Stomach smooth muscle (tissue), 2 donors: Measurements from ENCODE around the gene TMEM62.
A peak's percentile ranks its signal among the peaks of the same experiment; 100 is the strongest.

Experiments used
- H3K27ac ChIP-seq: one replicate; pipeline ENCODE4 v1.7.0; 2013; ENCODE audit warnings: mild to moderate bottlenecking, low read length, inconsistent platforms
- H3K27me3 ChIP-seq, 2 donors: one replicate each; pipeline ENCODE4 v1.7.0; 2013; ENCODE audit warnings: low read length in 2 of 2; ENCODE audit not compliant: insufficient read depth in 2 of 2, control insufficient read depth in 1 of 2
- H3K36me3 ChIP-seq, 2 donors: one replicate each; pipeline ENCODE4 v1.7.0; 2013; ENCODE audit warnings: low read length in 2 of 2; ENCODE audit not compliant: control insufficient read depth in 2 of 2, insufficient read depth in 2 of 2
- H3K4me1 ChIP-seq: one replicate; pipeline ENCODE4 v1.7.0; 2013; ENCODE audit warnings: low read length; ENCODE audit not compliant: control insufficient read depth, insufficient read depth
- H3K4me3 ChIP-seq, 2 donors: one replicate each; pipeline ENCODE4 v1.7.0; 2013; ENCODE audit warnings: low read length in 2 of 2
- H3K9ac ChIP-seq, 2 donors: one replicate each; pipeline ENCODE4 v1.7.0; 2013; ENCODE audit warnings: low read length in 2 of 2, mild to moderate bottlenecking in 1 of 2
- H3K9me3 ChIP-seq, 2 donors: one replicate each; pipeline ENCODE4 v1.7.0; 2013; ENCODE audit warnings: low read length in 2 of 2; ENCODE audit not compliant: control insufficient read depth in 2 of 2
- donor health status: healthy.
- donor health status: Pancreatic carcinoma.

The TMEM62 gene

DNA sequence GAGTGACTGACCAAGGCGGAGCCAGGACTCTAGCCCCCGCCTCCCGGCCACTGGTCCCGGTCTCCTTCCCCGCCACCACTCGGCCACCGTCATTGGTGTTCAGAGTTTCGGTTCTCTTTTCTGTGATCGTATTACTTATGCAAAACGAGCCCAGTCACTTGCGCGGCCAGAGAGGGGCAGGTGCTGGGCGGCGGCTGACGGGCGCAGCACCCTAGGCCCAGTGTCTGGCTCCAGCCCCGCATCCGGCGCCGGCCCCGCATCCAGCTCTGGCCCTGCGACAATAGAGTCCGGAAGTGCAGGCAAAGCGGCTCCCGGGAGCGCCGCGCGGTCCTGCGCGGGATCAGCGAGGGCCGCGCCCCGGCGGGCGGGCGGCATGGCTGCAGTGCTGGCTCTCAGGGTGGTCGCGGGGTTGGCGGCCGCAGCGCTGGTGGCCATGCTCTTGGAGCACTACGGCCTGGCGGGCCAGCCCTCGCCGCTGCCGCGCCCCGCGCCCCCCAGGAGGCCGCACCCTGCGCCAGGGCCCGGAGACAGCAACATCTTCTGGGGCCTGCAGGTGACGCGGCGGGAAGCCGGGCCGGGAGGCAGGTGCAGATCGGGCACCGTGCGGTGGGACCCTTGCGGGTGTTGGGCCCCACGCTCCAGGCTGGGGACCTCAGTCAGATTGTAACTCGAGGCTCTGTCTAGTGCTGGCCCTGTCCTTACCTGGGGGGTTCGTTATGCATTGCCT, at the start of gene TMEM62:
TMEM62 (plus strand) TSS at position 157 of the 727 bp plus-strand sequence; CDS start at position 374, 217 bp downstream.
- peak within 1 kb of the TSS; percentile 91 for H3K27ac ChIP-seq
- H3K4me1 ChIP-seq = peaks cover 8% of the 10 kb centered on the region
- H3K4me3 ChIP-seq = peak within 1 kb of the TSS; percentile 89 to 94
- no peaks in the 10 kb centered on the region for H3K27me3 ChIP-seq
- H3K36me3 ChIP-seq = peaks cover 14 to 17% of the 10 kb centered on the region in 2 donors
- no peaks in the 10 kb centered on the region for H3K9me3 ChIP-seq
- H3K9ac ChIP-seq = peak within 1 kb of the TSS; percentile 95 to 96

DNA sequence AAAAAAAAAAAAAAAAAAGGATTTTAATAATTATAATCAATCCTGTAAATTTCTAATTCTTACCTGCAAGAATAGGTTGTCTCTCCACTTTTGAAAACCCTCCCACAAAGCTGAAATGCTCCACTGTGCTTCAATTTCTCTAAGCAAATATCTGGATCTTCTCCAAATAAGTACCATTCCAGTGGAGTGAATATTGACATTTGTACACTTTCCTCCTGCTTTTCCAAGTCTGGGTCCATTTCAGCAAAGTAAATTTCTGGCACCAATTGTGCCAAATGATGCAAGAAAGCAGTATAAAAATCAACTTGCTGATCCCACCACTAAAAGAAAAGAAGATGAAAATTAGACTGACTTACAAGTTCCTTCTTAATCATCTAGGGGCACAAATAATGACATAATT, 47.5 kb upstream of the TMEM62 start:
- no peak overlapping the region for H3K9ac ChIP-seq
- no peaks in the 10 kb centered on the region for H3K27me3 ChIP-seq
- no peak overlapping the region for H3K27ac ChIP-seq
- H3K4me1 ChIP-seq = no peaks in the 10 kb centered on the region
- peaks cover 4 to 7% of the 10 kb centered on the region in 2 donors for H3K36me3 ChIP-seq
- H3K4me3 ChIP-seq = no peak overlapping the region
- no peaks in the 10 kb centered on the region for H3K9me3 ChIP-seq

DNA sequence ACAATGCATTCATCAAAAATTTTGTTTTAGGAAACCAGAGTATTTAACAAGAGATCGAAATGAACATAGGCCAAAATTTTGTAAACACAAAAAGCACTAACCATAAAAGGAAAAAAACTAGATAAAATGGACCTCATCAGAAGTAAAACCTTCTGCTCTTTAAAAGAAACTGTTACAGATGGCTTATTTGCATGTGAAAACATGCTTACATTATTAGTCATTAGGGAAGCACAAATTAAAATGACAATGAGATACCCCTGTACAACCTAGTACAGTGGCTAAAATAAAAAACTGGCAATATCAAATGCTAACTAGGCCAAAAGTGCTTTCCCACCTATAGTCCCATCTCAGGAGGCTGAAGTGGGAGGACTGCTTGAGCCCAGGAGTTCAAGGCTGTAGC, 46.8 kb upstream of the TMEM62 start:
- Histone ChIP-seq H3K27me3 (no peaks in the 10 kb centered on the region), H3K36me3 (peaks cover 4 to 7% of the 10 kb centered on the region in 2 donors), H3K27ac (no peak overlapping the region), H3K4me3 (no peak overlapping the region), H3K4me1 (no peaks in the 10 kb centered on the region), H3K9me3 (no peaks in the 10 kb centered on the region), H3K9ac (no peak overlapping the region)

DNA sequence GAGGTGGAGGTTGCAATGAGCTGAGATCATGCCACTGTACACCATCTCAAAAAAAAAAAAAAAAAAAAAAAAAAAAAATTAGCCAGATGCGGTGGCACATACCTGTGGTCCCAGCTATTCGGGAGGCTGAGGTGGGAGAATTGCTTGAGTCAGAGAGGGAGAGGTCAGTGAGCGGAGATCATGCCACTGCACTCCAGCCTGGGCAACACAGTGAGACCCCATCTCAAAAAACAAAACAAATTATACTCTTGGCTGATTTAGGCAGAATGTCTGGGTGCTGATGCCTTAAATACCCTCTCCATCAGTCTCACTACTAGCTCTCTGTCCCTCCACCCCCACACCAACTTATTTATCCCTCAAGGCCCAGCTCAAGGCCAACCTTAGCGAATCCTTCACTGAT, 41.5 kb upstream of the TMEM62 start:
- Histone ChIP-seq H3K9me3 (no peaks in the 10 kb centered on the region), H3K9ac (no peak overlapping the region), H3K36me3 (no peaks in the 10 kb centered on the region), H3K4me3 (no peak overlapping the region), H3K4me1 (no peaks in the 10 kb centered on the region), H3K27me3 (no peaks in the 10 kb centered on the region), H3K27ac (no peak overlapping the region)

DNA sequence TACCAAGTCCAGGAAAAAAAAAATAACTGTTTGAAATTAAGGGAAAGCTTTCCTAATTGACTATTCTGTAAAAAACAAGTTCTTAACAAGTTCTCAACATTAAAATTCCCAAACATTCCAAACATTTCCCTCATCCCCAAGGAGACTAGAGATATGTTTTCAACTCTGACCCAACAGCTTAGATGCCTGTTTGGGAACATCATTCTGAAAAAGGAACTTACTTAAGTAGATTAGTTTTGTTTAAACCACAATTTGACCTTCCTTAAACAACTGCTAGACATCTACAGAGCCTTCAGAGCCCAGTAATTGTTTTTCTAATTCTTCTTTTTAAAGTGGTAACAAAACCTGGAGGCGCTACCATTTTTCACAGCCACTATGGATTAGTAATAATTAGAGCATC, 40.4 kb upstream of the TMEM62 start:
- Histone ChIP-seq H3K9me3 (no peaks in the 10 kb centered on the region), H3K36me3 (no peaks in the 10 kb centered on the region), H3K9ac (no peak overlapping the region), H3K4me1 (no peaks in the 10 kb centered on the region), H3K27ac (no peak overlapping the region), H3K4me3 (no peak overlapping the region), H3K27me3 (no peaks in the 10 kb centered on the region)

DNA sequence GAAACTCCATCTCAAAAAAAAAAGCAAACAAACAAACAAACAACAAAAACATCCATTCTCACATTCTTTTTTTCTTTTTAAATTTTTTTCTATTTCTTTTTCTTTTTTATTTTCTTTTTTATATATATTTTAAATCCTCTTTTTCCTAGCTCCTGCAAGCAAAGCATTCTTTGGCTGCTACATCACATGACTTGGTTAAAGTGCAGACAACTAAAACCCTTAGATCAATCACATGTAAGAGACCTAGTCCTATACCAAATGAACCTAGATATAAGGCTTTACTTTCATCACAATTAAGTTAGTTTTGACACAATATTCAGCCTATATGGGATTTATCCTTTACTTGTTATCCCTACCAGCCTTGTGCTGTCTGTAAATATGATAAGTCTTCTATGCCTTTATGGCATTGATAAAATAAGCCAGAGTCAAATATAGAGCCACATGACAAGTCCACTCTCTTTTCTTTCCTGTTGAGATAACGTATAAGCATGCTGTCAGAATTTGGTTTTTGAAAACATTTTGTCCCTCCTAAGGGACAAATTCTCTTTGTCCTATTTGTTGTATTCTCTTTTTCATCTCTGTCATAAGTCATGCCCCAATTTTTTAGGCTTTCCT, 38.9 kb upstream of the TMEM62 start:
- no peaks in the 10 kb centered on the region for H3K9me3 ChIP-seq
- H3K9ac ChIP-seq = no peak overlapping the region

DNA sequence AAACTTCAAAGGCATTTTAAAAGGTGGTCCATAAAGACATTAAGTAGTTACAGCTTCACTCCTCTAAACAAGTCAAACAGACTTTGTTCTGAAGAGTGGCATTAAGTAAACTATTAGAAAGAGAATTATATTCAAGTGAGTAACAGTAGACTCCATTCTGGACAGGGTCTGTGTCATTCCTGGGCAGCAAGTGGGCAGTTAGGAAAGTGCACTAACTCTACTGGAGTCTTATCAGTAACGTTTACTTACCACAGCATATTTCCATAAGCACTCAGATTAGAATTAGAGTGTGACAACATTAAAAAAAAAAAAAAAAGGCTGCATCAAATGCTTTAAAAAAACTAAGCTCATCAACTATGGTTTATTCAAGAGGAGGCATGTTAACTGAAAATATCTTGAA, 38.1 kb upstream of the TMEM62 start:
- H3K9me3 ChIP-seq = no peaks in the 10 kb centered on the region

More for the DNA sequence above, 38.9 kb upstream of the TMEM62 start:
- no peaks in the 10 kb centered on the region for H3K27me3 ChIP-seq
- H3K4me1 ChIP-seq = no peaks in the 10 kb centered on the region
- no peak overlapping the region for H3K4me3 ChIP-seq
- no peak overlapping the region for H3K27ac ChIP-seq
- H3K36me3 ChIP-seq = no peaks in the 10 kb centered on the region

DNA sequence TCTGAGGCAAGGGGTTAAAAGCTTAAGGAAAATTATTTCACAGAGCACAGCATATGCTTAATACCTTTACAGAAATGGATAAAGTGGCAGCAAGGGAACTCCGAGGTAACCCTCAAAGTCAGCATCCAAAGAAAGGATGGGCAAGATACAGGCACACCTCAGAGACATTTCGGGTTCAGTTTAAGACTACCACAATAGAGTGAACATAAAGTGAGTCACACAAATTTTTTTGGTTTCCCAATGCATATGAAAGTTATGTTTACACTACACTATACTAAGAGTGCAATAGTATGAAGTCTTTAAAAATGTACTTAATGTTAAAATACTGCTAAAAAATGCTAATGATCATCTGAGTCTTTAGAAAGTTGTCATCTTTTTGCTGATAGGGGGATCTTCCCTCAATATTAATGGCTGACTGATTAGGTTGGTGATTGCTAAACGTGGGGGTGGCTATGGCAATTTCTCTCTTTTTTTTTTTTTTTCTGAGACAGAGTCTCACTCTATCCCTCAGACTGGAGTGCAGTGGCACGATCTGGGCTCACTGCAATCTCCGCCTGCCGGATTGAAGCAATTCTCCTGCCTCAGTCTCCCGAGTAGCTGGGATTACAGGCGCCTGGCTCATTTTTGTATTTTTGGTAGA, 37.6 kb upstream of the TMEM62 start:
- Histone ChIP-seq H3K9ac (no peak overlapping the region), H3K4me3 (no peak overlapping the region), H3K27me3 (no peaks in the 10 kb centered on the region), H3K4me1 (no peaks in the 10 kb centered on the region), H3K36me3 (peaks cover 0 to 1% of the 10 kb centered on the region in 2 donors), H3K27ac (no peak overlapping the region), H3K9me3 (no peaks in the 10 kb centered on the region)

More for the DNA sequence above, 38.1 kb upstream of the TMEM62 start:
- H3K4me3 ChIP-seq = no peak overlapping the region
- H3K4me1 ChIP-seq = no peaks in the 10 kb centered on the region
- no peaks in the 10 kb centered on the region for H3K27me3 ChIP-seq
- no peaks in the 10 kb centered on the region for H3K36me3 ChIP-seq
- no peak overlapping the region for H3K9ac ChIP-seq
- no peak overlapping the region for H3K27ac ChIP-seq

DNA sequence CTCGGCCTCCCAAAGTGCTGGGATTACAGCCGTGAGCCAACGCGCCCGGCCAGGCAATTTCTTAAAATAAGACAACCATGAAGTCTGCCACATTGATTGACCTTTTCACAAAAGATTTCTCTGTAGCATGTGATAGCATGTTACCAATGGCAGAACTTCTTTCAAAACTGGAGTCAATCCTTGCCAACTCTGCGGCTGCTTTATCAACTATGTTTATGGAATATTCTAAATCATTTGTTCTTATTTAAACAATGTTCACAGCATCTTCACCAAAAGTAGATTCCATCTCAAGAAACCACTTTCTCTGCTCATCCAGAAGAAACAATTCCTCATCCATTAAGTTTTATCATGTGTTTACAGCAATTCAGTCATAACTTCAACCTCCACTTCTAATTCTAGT, 37.0 kb upstream of the TMEM62 start:
- peaks cover 2% of the 10 kb centered on the region in 2 donors for H3K36me3 ChIP-seq
- H3K4me1 ChIP-seq = no peaks in the 10 kb centered on the region
- no peaks in the 10 kb centered on the region for H3K27me3 ChIP-seq
- no peak overlapping the region for H3K27ac ChIP-seq
- H3K4me3 ChIP-seq = no peak overlapping the region
- no peak overlapping the region for H3K9ac ChIP-seq
- H3K9me3 ChIP-seq = no peaks in the 10 kb centered on the region

DNA sequence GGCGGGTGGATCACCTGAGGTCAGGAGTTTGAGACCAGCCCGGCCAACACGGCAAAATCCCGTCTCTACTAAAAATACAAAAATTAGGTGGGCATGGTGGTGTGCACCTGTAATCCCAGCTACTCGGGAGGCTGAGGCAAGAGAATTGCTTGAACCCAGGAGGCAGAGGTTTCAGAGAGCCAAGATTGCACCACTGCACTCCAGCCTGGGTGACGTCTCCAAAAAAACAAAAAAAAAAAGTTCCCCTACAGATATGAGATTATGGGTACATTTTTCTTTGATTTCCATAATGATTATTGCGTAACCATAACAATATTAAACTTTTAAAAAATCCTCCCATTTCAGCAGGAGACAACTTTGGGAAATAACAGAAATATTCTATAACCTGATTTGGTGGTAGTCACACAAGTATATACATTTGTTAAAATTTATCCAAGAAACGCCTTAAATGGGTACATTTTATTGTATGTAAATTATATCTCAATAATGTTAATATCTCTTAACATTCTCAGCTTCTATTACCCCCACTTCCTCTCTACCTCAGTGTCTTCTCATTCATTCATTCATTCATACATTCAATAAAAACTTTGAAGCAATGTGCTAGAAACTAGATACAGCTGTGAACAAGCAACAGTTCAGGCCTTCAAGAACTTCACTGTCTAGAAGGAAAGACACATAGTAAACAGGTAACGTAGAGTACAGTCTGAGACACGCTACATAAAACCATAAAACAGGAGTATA, 34.1 kb upstream of the TMEM62 start:
- Histone ChIP-seq H3K9ac (no peak overlapping the region), H3K27ac (no peak overlapping the region), H3K36me3 (peaks cover 2% of the 10 kb centered on the region in 2 donors), H3K4me3 (no peak overlapping the region), H3K27me3 (no peaks in the 10 kb centered on the region), H3K4me1 (no peaks in the 10 kb centered on the region), H3K9me3 (no peaks in the 10 kb centered on the region)
